HG03135 (cell line): ENCODE results near the gene ZFAND3.
"Not testable (repeated sequence)": the region's sequence is repeated elsewhere in the genome, so short reads cannot be mapped to it uniquely, and the experiment has no call there.

Experiments used
- ATAC-seq: cut with Tn5 transposase; IDR thresholded peaks from one replicate; pipeline ENCODE4 v1.9.1; 2021; ENCODE audit warnings: mild to moderate bottlenecking, moderate library complexity; ENCODE audit not compliant: unreplicated experiment

The ZFAND3 gene

DNA sequence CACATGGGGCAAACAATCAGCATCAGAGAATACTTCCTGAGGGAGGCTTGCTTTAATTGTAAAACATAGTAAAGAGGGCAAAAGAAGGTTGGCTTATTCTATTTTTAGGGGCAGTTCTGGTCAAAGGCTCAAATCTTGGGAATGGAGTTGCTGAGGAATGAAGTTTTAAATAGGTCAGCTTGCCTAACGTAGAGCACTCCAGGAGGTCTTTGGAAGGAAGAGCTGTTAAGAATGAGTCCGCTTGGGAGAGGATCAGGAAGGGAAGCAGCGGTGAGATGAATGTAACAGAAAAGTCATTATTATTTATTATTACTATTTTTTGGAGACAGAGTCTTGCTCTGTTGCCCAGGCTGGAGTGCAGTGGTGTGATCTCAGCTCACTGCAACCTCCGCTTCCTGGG is 108.7 kb downstream of the ZFAND3 start:
- no peak for ATAC-seq

DNA sequence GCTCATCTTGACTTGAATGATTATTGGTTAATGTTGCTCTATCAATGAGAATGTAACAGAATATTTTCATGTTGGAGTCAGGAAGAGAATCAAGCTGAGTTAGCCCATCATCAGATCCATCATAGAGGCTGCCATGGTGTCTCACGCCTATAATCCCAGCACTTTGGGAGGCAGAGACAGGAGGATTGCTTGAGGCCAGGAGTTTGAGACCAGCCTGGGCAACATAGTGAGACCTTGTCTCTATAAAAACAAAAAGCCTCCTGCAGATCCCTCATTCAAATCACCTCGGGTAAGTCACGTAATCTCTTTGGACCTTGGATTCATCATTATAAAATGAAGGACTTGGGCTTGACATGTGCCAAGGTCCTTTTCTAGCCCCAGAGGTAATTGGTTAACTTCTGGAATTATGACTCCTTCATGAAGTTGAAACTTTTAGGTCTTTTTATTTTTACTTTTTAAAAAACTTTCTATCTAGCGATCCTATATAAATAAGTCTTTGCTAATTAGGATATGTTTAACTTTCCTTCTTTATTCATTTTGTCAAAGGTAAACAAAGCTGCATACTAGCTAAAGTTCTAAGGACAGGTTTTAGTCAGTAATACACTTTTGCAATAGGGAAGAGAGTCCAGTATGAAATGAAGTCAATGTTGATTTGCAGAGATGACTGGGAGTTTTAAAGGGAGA is 110.9 kb downstream of the ZFAND3 start:
- no peak for ATAC-seq

DNA sequence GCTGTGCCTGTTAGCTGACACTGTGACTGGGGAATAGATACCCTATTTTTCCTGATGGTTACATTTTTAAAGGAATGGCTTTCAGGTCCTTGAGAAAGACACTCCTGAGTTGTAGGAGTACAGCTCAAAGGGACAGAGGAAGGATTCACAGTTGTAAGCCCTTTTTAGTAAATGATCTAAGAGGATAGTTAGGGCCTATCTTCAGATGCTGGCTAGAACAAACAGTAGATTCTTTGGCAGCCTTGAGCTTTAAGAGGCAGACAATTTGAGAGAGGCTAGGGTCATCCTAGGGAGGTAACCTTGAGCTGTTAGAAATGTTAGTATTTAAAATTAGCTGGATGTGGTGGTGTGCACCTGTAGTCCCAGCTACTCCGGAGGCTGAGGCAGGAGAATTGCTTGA is 111.5 kb downstream of the ZFAND3 start:
- ATAC-seq, result no peak

DNA sequence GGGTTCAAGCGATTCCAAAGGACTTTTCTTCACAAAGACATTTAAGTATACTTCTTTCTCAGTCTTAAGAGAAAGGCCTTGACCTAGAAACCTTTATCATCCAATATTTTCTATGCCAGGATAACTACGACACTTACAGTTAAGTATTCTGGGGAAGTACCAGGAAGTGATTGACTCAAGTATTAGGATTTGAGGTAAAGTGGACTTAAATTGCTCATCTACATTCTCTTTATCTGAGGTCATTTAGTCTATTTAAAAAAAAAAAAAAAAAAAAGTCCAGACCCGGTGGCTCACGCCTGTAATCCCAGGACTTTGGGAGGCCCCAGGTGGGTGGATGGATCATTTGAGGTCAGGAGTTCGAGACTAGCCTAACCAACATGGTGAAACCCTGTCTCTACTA is 114.7 kb downstream of the ZFAND3 start:
- ATAC-seq, result no peak

DNA sequence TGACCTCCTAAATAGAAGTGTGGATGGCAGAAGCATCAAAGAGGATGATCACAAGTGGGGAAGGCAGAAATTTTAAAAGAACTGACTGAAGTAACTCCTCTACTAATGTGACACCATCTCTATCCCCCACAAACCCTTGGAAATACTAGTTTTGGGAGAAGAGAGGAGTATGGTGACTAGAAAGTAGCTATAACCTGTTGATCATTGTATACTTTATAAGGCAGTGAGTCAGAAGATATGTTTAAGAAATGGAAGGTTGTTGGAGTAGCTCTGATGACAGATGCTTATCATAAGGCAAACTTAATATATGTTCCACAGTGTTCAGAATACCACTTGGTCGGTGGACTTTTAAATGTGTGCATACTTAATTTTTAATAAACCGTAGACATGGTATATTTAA is 116.6 kb downstream of the ZFAND3 start:
- ATAC-seq, result no peak

DNA sequence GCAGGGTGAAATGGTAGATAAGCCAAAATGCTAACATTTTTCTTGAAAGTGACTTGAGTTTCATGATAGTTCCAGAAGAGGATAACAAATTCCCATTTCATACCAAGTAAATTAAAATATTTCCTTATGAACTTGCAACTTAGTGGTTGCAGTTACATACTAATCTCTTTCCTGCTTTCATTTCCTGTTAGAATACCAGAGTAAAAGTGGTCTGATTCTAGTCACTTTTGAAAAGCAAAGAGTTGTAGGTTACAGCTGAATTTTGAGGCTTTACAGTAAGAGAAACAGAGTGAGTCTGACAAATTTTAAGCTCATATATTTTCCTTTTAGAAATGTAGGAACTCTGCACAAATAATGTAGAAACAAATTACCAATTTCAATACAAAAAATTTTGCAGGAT is 117.4 kb downstream of the ZFAND3 start:
- no peak for ATAC-seq

DNA sequence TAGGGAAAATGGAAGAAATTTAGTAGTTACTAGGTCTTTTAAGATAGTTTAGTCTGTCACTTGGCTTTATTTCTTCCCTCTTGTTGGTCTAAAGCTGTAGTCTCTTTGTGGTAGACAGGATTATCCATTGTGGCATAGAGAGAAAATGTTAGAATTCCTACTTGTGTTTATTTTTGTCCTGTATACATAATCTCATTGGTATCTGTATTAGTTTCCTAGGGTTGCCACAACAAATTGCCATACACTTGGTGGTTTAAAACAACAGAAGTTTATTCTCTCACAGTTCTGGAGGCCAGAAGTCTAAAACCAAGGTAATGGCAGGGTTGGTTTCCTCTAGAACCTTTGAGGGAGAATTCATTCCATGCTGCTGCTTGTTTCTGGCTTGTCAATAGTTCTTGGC is 119.4 kb downstream of the ZFAND3 start:
- ATAC-seq, result no peak

DNA sequence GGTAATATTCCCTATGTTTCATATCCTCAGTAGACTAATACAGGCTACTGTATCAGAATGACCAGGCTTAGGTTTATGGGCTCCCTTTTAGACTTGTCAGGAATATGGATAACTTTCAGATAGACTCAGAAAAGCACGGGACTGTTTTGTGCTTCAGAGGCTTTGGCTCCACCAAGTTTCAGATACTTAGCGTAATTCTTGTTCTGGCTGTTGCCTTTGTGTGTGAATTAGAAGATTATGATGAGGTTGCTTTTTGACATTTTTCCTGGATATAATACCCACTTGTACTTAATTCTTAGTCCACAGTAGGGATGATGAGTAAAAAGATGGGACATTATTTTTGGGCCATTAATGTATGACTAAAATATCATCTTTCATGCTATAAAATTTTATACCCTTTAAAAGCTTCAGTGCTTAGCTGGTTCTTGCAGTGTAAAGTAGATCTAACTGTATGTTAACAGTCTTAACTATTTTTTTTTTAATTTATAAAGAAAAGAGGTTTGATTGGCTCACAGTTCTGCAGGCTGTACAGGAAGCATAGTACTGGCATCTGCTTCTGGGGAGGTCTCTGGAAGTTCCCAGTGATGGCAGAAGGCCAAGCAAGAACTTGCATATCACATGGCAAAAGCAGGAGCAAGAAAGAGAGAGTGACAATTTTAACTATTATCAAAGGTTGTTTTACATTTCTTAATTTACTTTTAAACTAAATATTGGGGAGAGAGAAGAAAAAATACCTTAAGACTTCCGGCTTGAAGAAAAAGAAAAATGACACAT is 120.7 kb downstream of the ZFAND3 start:
- no peak for ATAC-seq

DNA sequence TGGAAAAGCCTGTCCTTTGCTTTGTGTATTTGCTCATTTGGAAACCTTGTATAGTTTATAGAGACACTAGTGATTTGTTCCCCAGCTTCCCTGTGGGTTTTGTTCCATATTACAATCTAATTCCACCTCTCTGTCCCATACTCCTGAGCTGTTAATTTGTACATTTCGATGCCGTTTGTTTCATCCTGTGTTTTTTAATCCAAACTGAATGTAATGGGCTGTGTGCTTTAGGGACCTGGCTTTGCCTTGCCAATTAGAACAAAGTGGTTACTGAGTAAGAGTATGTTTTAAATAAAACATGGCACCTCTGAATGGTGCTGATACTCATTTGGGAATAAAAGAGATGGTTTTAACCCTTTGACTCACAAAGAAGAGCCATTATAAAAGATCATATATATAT is 122.3 kb downstream of the ZFAND3 start:
- no peak for ATAC-seq

DNA sequence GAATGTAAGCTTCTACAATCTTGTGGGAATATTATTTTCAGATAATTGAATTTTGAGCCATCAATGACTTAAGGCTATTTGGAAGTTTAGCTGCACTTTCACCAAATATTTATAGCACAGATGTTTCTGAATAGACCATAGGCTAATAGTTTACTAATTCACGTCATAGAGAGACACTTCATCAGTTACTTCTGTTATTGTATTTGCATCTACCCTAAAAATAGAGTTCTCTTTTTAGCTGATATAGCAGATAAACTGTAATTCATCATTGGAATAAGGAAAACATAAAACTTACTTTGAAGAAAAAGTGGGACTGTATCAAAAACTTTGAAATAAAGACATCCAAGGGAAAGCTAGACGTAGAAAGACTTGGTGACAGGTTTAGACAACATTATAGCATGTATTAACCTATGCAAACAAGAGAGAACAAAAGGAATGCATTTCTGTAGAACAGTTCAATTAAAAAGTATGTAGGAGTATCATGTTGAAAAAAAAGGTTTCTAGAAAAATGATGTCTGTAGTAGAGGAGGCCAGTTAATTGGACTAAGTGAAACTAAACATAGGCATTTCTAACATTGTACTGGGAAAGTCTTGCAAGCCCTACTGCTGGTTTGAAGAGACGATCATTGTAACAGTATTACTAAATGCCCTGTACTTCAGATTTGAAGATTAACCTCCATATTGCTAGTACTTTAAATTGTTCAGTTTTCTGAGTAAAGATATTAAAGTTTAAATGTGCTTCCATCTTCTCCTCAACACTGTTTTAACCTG is 123.3 kb downstream of the ZFAND3 start:
- ATAC-seq, result no peak

DNA sequence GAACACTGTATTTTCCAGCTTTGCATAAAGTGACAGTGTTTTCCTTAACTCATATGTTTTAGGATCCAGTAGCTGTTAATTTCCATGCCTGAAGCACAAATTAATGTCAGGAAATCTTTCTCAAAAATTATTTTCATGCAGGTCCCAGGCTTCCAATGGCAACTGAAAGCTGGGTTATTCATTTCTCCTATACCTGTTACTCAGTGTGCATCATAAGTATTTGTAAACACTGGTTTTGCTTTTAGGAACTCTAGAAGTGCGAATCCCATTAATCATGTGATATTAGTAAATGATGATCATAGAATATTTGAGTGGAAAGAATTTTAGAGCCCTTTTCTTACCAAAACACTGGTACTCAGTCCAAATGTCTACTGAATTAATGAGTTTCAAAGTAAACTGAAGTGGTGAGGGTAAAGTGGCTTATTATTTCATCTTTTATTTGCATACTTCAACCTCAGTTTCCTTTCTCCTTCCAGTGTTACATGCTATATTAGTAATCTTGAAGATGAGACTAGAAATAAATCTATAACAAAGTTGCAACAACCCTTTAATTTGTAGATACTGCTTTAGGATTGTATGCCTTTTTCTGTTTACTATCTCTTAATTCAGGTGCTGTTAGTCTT is 124.0 kb downstream of the ZFAND3 start:
- no peak for ATAC-seq

DNA sequence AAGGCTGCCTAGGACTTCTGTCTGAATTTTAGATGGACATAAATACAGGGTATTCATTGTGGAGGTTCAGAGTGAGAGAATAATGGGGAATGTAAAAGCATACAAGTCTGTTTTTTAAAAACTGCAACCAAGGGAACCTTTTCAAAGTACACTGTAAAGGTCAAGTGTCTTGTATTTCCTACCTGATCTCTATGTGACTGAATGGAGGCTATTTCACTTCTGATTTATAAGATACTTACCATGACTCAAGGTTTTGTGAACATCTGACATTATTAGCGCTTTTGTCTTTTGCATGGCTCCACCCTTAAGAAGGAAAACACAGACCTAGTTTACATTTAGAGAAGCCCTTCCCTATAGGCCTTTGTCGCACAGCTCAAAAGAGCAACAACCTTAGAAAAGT is 126.5 kb downstream of the ZFAND3 start:
- no peak for ATAC-seq

DNA sequence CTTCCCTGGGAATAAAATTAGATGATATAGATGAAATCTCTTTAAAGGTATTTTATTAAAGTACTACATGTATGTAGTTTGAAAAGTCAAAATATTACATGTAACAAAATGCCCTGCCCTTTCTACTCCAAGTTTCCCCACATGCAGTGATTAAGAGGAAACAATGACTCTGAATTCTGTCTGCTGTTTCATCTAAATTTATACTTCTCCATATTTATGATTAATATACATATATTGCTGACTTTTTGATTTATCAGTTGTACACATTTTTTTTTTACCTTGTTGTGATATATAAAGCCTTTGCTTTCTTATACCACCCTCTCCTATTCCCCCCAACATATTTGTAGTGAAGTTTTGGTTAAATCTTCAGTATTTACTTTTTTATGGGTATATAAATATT is 127.9 kb downstream of the ZFAND3 start:
- no peak for ATAC-seq

DNA sequence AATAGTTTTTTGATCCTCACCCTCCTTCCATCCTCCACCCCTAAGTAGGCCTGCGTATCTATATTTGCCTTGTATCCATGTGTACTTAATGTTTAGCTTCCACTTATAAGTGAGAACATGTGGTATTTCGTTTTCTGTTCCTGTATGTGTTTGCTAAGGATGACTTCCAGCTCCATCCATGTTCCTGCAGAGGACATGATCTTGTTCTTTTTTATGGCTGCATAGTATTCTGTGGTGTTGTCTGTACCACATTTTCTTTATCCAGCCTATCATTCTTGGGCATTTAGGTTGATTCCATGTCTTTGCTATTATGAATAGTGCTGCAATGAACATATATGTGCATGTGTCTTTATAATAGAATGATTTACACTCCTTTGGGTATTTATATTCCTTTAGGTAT is 129.1 kb downstream of the ZFAND3 start:
- ATAC-seq, result not testable (repeated sequence)

DNA sequence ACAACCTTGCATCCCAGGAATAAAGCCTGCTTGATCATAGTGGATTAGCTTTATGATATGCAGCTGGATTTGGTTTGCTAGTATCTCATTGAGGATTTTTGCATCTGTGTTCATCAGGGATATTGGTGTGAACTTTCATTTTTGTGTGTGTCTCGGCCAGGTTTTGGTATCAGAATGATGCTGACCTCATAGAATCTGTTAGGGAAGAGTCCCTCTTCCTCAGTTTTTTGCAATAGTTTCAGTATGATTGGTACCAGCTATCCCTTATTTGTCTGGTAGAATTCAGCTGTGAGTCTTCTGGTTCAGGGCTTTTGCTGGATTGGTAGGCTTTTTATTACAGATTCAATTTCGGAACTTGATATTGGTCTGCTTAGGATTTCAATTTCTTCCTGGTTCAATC is 132.5 kb downstream of the ZFAND3 start:
- no peak for ATAC-seq

DNA sequence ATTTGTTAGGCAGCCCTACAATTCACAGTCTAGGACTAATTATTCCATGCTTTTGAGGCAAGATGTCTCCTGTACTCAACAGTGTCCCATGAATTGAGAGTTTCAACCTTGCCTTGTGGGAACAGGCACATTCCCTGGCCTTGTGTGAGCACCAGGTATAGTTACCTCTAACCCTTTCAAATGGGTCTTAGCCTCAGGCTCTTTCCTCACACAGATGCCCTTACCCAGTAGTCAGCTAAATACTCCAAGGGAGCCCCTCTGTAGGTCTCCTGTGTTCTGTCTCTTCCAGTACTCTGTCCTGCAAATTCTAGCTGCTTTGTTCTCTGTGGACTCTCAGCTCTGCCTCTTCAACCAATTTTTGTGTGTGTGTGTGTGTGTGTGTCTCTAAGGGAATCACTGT is 135.3 kb downstream of the ZFAND3 start:
- ATAC-seq, result no peak

DNA sequence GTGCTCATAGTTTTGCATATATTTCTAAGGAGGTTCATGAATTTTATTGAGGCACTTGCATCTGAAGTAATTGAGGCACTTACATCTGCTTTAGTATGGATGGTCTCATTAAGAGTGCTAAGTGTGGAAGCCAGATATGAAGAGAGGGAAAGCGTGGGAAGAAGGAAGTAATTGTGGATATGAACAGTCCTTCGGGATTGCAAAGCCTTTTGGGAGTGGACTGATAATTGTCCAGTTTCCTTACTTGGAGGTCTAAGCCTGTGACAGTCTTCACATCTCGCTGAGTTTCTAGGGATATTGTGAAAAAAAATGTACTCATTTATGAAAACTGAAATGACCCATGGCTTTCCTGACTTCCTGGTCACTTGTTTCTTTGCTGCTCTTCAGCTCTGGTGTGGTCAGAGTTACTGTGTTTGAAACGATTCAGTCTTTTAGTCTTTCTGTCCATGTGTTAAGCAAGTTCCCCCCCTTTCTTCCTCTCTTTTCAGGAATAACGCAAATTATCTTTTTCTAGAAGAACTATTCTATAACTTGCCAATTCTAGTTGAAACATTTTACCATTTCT is 137.3 kb downstream of the ZFAND3 start:
- no peak for ATAC-seq

DNA sequence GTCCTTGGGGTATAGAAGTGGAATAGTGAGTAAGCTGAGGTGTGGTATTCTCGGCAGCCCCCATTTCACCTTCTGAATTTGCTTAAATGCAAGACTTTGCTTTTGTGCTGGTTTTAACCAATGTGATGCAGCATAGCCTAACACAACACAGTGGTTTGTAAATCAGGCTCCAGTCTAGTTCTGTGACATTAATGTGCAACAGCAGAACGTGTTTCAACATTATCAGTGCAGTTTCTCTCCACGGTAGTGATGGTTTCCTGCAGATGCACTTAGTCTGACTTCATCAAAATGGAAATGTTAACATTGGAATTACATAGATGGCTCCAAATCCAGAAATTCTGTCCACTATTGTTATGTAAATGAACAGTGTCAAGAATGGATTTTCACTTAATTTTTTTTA is 139.5 kb downstream of the ZFAND3 start:
- ATAC-seq, result no peak

DNA sequence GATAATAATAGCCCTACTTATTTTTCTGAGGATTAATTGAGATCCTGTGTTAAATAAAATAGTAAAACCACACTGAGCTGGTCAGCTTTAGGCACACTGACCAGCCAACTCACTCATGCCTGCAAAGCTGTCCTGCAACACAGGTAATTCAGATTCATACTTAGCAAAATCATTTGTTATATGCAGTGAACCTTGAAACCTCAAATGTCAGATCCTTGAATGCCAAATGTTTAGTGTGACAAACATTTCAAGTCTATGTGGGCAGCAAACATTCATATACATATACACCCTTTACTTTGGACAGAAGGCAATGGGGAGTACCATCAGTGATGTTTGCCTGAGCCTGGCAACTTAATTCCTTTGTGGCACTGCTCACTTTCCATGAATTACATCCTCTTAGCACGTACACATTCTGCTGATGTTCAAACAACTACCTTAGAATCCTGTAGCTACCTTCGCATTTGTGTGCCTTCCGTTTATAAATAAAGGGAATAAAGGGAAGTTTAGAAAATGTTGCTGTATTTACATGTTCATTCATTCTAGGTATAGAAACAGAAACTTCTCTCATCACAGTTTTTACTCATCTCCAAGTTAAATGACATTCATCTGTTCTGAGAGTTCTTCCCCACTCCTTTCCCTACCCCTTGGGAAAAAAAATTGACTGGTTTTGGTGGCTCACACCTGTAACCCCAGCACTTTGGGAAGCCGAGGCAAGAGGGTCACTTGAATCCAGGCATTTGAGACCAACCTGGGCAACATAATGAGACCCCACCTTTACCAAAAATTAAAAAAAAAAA is 140.8 kb downstream of the ZFAND3 start:
- no peak for ATAC-seq

DNA sequence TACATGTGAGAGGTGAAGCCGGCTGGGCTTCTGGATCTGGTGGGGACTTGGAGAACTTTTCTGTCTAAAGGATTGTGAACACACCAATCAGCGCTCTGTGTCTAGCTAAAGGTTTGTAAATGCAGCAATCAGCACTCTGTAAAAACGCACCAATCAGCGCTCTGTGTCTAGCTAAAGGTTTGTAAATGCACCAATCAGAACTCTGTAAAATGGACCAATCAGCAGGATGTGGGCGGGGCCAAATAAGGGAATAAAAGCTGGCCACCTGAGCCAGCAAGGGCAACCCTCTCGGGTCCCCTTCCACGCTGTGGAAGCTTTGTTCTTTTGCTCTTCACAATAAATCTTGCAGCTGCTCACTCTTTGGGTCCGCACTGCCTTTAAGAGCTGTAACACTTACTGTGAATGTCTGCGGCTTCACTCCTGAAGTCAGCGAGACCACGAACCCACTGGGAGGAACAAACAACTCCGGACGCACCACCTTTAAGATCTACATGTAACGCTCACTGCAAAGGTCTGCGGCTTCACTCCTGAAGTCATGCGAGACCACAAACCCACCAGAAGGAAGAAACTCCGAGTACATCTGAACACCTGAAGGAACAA is 143.1 kb downstream of the ZFAND3 start:
- not testable (repeated sequence) for ATAC-seq
